Stimulated activated CD4-positive, alpha-beta T cell treated with anti-CD3 and anti-CD28 coated beads, Interleukin-1b, Interleukin-23, amount 100 ng/mL, for 24 hours (primary cell): ENCODE data around the gene FAM184B.
A peak's percentile ranks its signal among the peaks of the same experiment; 100 is the strongest.

Experiments
- DNase-seq, 4 experiments: peaks; one replicate each; pipeline ENCODE4 v3.0.0-alpha.2; 2020; ENCODE audit warnings: low read depth in 4 of 4, low spot score in 1 of 4

FAM184B gene

GRCh38 chr4:17781300-17782287, at the start of gene FAM184B:
Gene FAM184B, minus strand, starts transcription at chr4:17781621. Its CDS starts 322 bp downstream, at chr4:17781299.
- no peak for DNase-seq

GRCh38 chr4:17823871-17824669, 42.6 kb upstream of the FAM184B start:
- DNase-seq: no peak

GRCh38 chr4:17817027-17817426, 35.6 kb upstream of the FAM184B start:
- DNase-seq: no peak

GRCh38 chr4:17816142-17816541, 34.7 kb upstream of the FAM184B start:
- DNase-seq: no peak

- DNase-seq: no peak
Measured at GRCh38 chr4:17814140-17814539, 32.7 kb upstream of the FAM184B start.

GRCh38 chr4:17812801-17813200, 31.4 kb upstream of the FAM184B start:
- DNase-seq: no peak

- no peak for DNase-seq
Measured at GRCh38 chr4:17812125-17812524, 30.7 kb upstream of the FAM184B start.

GRCh38 chr4:17811078-17811603, 29.7 kb upstream of the FAM184B start:
- DNase-seq: peak in 1 of 4 experiments; percentile 6

GRCh38 chr4:17810260-17811077, 29.0 kb upstream of the FAM184B start, which contains the start of the genes DCAF16 and NCAPG:
Gene DCAF16, minus strand, starts transcription at chr4:17810757. Its CDS starts 6,616 bp downstream, at chr4:17804141.
Gene NCAPG, plus strand, starts transcription at chr4:17810979. Its CDS starts 99 bp downstream, at chr4:17811078.
- peak; percentile 96 to 99 (median 99) for DNase-seq

- DNase-seq: no peak
Measured at GRCh38 chr4:17809667-17810066, 28.2 kb upstream of the FAM184B start.

GRCh38 chr4:17807446-17807845, 26.0 kb upstream of the FAM184B start:
- DNase-seq: no peak

GRCh38 chr4:17805580-17806155, 24.2 kb upstream of the FAM184B start:
- DNase-seq: no peak

GRCh38 chr4:17797808-17798207, 16.4 kb upstream of the FAM184B start:
- no peak for DNase-seq

GRCh38 chr4:17794730-17795129, 13.3 kb upstream of the FAM184B start:
- DNase-seq: no peak

- DNase-seq: no peak
Measured at GRCh38 chr4:17788956-17789355, 7.5 kb upstream of the FAM184B start.

GRCh38 chr4:17787315-17787714, 5.9 kb upstream of the FAM184B start:
- DNase-seq: no peak

- DNase-seq: no peak
Measured at GRCh38 chr4:17786567-17786966, 5.1 kb upstream of the FAM184B start.

- DNase-seq: no peak
Measured at GRCh38 chr4:17785858-17786257, 4.4 kb upstream of the FAM184B start.

GRCh38 chr4:17780501-17781299, 721 bp downstream of the FAM184B start:
- DNase-seq: no peak
